Spleen (tissue), 11 donors: Measurements from ENCODE around the gene DLEC1. TPM values are rescaled to one million over a fixed set of nuclear protein-coding genes. Genes with fewer than 3 reads are reported as not detected.
A peak's percentile ranks its signal among the peaks of the same experiment; 100 is the strongest.
"Not testable (repeated sequence)": the region's sequence is repeated elsewhere in the genome, so short reads cannot be mapped to it uniquely, and the experiment has no call there.

Source experiments
- DNase-seq: peaks from one replicate; pipeline ENCODE4 v3.0.0-alpha.2; 2020
- H3K27ac ChIP-seq, 8 donors: fragments of 200-600 bp; sonication (generic) in 7 of 8; 1 replicate in 4 of 8; 2 replicates in 4 of 8; pipeline versions ENCODE4 v1.5.0 to v1.8.0; 2016 to 2021; ENCODE audit warnings: inconsistent platforms in 4 of 8, mild to moderate bottlenecking in 4 of 8, moderate library complexity in 1 of 8
- H3K27me3 ChIP-seq, 7 donors: fragments of 200-600 bp; sonication (generic) in 6 of 7; replicated peaks in 1 of 7; 1 replicate in 4 of 7; 2 replicates in 3 of 7; pipeline versions ENCODE4 v1.5.0 to v1.8.0; 2016 to 2021; ENCODE audit warnings: inconsistent platforms in 3 of 7, mild to moderate bottlenecking in 1 of 7
- H3K36me3 ChIP-seq, 6 donors: fragments of 200-600 bp; sonication (generic) in 5 of 6; 1 replicate in 4 of 6; 2 replicates in 2 of 6; pipeline versions ENCODE4 v1.5.0 to v1.8.0; 2016 to 2021; ENCODE audit warnings: inconsistent platforms in 2 of 6
- H3K4me1 ChIP-seq, 6 donors: fragments of 200-600 bp; sonication (generic) in 5 of 6; 1 replicate in 3 of 6; 2 replicates in 3 of 6; pipeline versions ENCODE4 v1.5.0 to v1.8.0; 2016 to 2021; ENCODE audit warnings: inconsistent platforms in 3 of 6
- H3K4me3 ChIP-seq, 8 donors: fragments of 200-600 bp; sonication (generic) in 7 of 8; 1 replicate in 4 of 8; 2 replicates in 4 of 8; pipeline versions ENCODE4 v1.5.0 to v1.8.0; 2016 to 2021; ENCODE audit warnings: inconsistent platforms in 4 of 8, mild to moderate bottlenecking in 4 of 8, moderate library complexity in 2 of 8
- H3K9me3 ChIP-seq, 8 donors: fragments of 200-600 bp; sonication (generic) in 7 of 8; 1 replicate in 4 of 8; 2 replicates in 4 of 8; pipeline versions ENCODE4 v1.5.0 to v1.8.0; 2016 to 2021; ENCODE audit warnings: inconsistent platforms in 4 of 8
- CTCF ChIP-seq, 11 experiments: fragments of 200-600 bp in 7 of 11; fragments of 450-650 bp in 4 of 11; sonication (generic) in 4 of 11; IDR thresholded peaks in 8 of 11; conservative IDR thresholded peaks in 3 of 11; 1 replicate in 7 of 11; 2 replicates in 4 of 11; pipeline versions ENCODE4 v1.4.0 to v1.8.0; 2016 to 2021; ENCODE audit warnings: antibody characterized with exemption in 11 of 11, inconsistent platforms in 4 of 11, mild to moderate bottlenecking in 1 of 11
- POLR2A ChIP-seq, 3 donors: fragments of 450-650 bp; IDR thresholded peaks; one replicate each; pipeline ENCODE4 v1.5.1; 2017; ENCODE audit warnings: antibody characterized with exemption in 3 of 3, mild to moderate bottlenecking in 1 of 3
- POLR2AphosphoS5 ChIP-seq, 3 donors: sonication (generic); formaldehyde crosslinking; IDR thresholded peaks; one replicate each; pipeline ENCODE4 v1.5.1; 2017; ENCODE audit warnings: antibody characterized with exemption in 3 of 3
- WGBS, 5 donors: extraction: QIAGEN DNeasy Blood & Tissue Kit in 3 of 5; methylation state at CpG; one replicate each; pipeline versions ENCODE4 v1.1.5 to v1.1.7; 2013 to 2018; 5-methylcytosine and 5-hydroxymethylcytosine counted together
- intact Hi-C: fragments of 100-400 bp; cut with DNase I; formaldehyde crosslinking; loops from one replicate; pipeline ENCODE4 v1.15.0; 2023; ENCODE audit warnings: low total_unique reads
- polyA plus RNA-seq, 3 donors: library from polyadenylated mRNA; stranded (reverse); fragments of 200-250 nt; gene quantifications; one replicate each; pipeline ENCODE4 v1.2.1, GENCODE V29; 2013
- total RNA-seq, 7 donors: library from RNA; depleted of rRNA in 3 of 7; stranded (reverse); fragments of >200 nt in 3 of 7; fragmentation: NEBNext Ultra II Directional in 4 of 7; extraction: Animal tissue kit (Norgen Biotek cat#: 25700) in 4 of 7; gene quantifications; one replicate each; pipeline versions ENCODE4 v1.1.0 to v1.2.1, GENCODE V29; 2016 to 2021
- donor health status: healthy with polysubstance abuse.
- donor health status: DM: no; HTN: no; CAD: no; lungs with moderate emphysema.
- donor health status: DM: no; HTN: no; CAD: no.
- donor health status: Bipolar disorder and iron deficiency.
- donor health status: healthy.
- donor health status: DM: no; HTN: no; CAD: no.
- donor health status: DM: yes; HTN: yes; CAD: no.

DLEC1 gene
- total and polyA plus RNA-seq, 10 donors: 0.36 to 2.3 (median 0.88) TPM

DNA sequence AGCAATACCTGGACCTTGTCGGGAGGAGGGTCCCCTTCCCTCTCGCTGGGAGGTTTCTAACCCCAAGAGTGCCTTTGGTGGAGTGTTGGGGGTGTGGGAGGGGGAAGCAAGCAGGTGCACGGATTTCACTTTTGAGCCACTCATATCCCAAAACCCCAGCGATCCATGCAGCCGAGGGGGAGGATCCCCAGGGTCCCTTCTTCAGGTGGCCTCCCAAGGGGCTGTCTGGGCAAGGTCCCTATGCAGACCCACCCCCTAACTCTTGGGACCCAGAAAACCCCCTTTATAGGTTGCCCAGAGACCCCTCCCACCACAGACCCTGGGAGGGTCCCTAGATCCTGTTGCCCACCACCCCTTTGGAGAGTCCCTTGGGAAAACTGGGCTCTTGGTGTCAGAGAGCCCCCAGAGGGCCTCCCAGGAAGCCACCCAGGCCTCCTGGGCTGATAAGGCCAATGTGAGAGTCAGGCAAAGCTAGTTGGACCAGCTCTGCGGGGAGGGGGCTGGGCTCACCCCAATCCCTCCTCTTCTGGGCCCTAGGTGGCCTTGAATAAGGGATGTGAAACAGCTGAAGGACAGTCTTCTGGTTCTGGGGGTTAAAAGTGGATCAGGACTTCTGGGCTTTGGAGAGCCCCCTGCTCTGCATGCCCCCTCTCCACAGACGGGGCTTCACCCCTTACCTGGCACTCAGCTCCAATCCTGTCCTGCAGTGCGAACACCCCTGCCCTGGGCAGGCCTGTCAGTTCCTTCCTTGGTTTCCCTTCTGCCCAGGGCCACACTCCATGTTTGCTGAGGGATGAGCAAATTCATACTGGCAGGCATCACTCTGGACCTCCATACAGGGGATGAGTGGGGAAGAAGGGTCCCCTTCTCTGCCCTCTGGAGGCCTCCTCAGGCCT lies 8.6 kb upstream of the DLEC1 start:
- intact Hi-C loops: no loop called here

DNA sequence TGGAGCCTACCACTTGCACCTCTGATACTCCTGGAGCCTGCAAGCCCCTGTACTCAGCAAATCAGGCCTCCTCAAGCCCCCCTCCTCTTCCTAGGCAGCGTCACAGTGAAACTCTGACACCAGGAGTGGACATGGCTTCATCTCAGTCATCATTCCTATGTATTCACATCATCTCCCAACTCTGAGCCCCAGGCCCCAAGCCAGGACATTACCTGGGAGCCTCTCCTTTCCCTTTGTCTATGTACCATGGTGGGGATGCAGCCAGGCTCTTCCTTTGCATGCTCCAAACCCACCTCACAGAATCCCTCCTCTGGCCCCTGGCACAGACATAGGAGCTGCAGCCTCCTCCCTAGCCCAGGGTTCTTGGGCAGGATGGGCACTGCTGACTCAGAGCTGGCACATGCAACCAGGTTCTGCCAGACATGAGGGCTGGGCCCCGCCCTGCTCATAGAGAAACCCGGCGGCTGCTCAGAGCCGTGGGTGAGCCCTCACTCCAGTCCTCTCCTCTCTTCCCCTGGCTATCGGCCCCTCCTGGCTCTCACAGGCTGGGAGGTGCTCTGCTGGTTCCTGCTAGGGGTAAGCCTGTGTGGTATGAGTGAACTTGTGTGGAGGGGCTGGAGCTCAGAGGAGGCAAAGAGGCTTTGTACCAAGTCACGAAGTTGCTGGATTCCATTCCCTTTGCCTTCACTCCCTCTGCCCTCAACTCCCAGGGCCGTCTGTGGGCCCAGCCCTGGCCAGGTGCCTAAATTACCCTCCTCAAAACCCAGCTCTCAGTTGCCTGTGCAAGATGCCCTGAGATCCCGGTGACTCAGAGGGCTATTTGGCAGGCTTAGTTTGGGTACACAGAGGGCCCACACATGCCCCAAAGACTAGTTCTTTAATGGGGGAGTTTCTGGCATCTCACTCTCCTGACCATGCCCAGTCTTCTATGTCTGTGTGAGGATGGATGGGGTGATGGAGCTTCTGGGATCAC lies 7.7 kb upstream of the DLEC1 start:
- Histone ChIP-seq H3K4me1 (peaks cover 5 to 39% (median 29%) of the 10 kb centered on the region in 6 donors), H3K9me3 (no peaks in the 10 kb centered on the region), H3K4me3 (no peak overlapping the region), H3K36me3 (no peaks in the 10 kb centered on the region), H3K27me3 (peaks cover 0 to 49% (median 20%) of the 10 kb centered on the region in 7 donors), H3K27ac (peak overlapping the region in 5 of 8 donors; percentile 69 to 82 (median 78))
- no peak for DNase-seq
- TF ChIP-seq CTCF (IDR thresholded peaks at IDR 0.05 in 8 of 11, conservative IDR thresholded peaks at IDR 0.05 in 3 of 11) (no peak), POLR2A (IDR thresholded peaks at IDR 0.05) (no peak), POLR2AphosphoS5 (IDR thresholded peaks at IDR 0.05) (peak; percentile 28 to 54 (median 45))
- intact Hi-C loops: no loop called here
- WGBS, 5 donors: 42 to 63% (median 51%) methylated on average over 8 to 9 of the region's 9 CpGs

More for the DNA sequence above, 8.6 kb upstream of the DLEC1 start:
- no peak for DNase-seq
- WGBS, 5 donors: 33 to 54% (median 45%) methylated on average over 5 to 8 of the region's 8 CpGs
- Histone ChIP-seq H3K4me1 (peaks cover 5 to 48% (median 37%) of the 10 kb centered on the region in 6 donors), H3K27ac (peak overlapping the region; percentile 54 to 82 (median 78)), H3K27me3 (peaks cover 0 to 49% (median 20%) of the 10 kb centered on the region in 7 donors), H3K4me3 (peak overlapping the region; percentile 42 to 81 (median 60)), H3K36me3 (no peaks in the 10 kb centered on the region), H3K9me3 (no peaks in the 10 kb centered on the region)
- TF ChIP-seq POLR2A (IDR thresholded peaks at IDR 0.05): no peak
- no peak for TF ChIP-seq CTCF (IDR thresholded peaks at IDR 0.05 in 8 of 11, conservative IDR thresholded peaks at IDR 0.05 in 3 of 11)
- no peak for TF ChIP-seq POLR2AphosphoS5 (IDR thresholded peaks at IDR 0.05)

DNA sequence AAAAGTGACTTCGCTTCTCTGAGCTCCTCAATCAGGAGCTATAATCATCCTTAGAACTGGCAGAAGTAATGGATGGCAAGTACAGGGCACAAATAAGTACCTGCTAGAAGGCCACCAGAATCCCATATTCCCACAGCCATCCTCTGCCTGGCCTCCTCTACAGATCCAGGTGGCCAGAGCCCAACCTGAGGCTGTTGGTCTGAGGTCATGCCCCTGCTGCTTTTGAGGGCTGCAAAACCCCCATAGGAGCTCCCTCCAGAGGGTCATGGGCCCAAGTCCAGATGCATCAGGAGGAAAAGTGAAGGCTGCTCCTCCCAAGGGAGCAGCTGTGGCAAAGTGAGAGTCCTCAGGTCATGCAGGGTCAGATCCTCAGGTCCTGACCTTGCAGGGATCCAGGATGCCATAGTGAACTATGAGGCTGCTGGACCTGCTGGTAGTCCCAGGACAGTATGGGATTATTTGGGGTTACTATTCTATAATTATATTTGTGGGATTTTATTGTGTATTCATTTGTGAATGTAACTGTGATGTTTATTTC lies 6.6 kb upstream of the DLEC1 start:
- H3K4me1 ChIP-seq: peaks cover 5 to 37% (median 29%) of the 10 kb centered on the region in 6 donors
- peaks cover 0 to 49% (median 20%) of the 10 kb centered on the region in 7 donors for H3K27me3 ChIP-seq
- TF ChIP-seq POLR2AphosphoS5 (IDR thresholded peaks at IDR 0.05): no peak
- WGBS, 5 donors: 90 to 97% (median 95%) methylated on average over 1 of the region's 1 CpG
- no peak for DNase-seq
- H3K4me3 ChIP-seq: no peak overlapping the region
- intact Hi-C loops: no loop called here
- H3K9me3 ChIP-seq: no peaks in the 10 kb centered on the region
- H3K27ac ChIP-seq: no peak overlapping the region
- H3K36me3 ChIP-seq: no peaks in the 10 kb centered on the region

DNA sequence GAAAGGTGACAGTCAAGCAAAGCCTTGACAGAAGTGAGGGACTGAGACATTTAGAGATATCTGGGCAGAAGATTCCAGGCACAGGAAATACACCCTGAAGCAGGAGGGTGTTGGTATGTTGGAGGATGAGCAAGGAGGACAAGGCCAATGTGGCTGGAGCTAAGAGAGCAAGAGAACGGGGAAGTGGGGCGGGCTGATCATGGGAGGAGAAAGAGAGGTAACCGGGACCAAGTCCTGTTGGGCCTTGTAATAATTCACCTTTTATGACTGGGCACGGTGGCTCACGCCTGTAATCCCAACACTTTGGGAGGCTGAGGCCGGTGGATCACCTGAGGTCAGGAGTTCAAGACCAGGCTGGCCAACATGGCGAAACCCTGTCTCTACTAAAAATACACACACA lies 5.4 kb upstream of the DLEC1 start:
- 84 to 100% (median 89%) methylated on average over 6 to 7 of the region's 7 CpGs for WGBS, 5 donors
- intact Hi-C loops, H3K9me3 ChIP-seq, H3K4me3 ChIP-seq, DNase-seq, H3K27ac ChIP-seq, H3K36me3 ChIP-seq: not testable (repeated sequence)
- Histone ChIP-seq H3K4me1 (peaks cover 5 to 35% (median 30%) of the 10 kb centered on the region in 6 donors), H3K27me3 (peaks cover 0 to 43% (median 20%) of the 10 kb centered on the region in 7 donors)

DNA sequence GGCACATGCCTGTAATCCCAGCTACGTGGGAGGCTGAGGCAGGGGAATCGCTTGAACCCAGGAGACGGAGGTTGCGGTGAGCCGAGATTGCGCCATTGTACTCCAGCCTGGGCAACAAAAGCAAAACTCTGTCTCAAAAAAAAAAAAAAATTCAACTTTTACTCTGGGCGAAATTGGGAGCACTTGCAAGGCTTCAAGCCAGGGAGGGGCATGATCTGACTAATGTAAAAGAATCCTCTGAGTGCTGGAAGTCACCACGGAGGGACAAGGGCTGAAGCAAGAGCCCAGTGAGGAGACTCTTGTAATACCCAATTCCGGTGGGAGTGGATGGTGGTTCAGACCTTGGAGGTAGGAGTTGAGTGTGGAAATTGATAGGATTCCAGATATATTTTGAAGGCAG lies 4.7 kb upstream of the DLEC1 start:
- peaks cover 3 to 35% (median 30%) of the 10 kb centered on the region in 6 donors for H3K4me1 ChIP-seq
- DNase-seq, intact Hi-C loops, H3K27ac ChIP-seq, H3K36me3 ChIP-seq, H3K9me3 ChIP-seq, H3K4me3 ChIP-seq: not testable (repeated sequence)
- 86 to 95% (median 90%) methylated on average over 9 of the region's 9 CpGs for WGBS, 5 donors
- peaks cover 0 to 36% (median 13%) of the 10 kb centered on the region in 7 donors for H3K27me3 ChIP-seq
